ENCODE results near the gene CELF1. TPM values are rescaled to one million over a fixed set of nuclear protein-coding genes. Genes with fewer than 3 reads are reported as not detected.

Gene CELF1
- polyA plus RNA-seq, 1 of the 3 experiments (the other 2 are of a cell fraction): 47.5 TPM

GRCh38 chr11:47487421-47487820 lies 65.5 kb downstream of the CELF1 start:
- peaks cover 17% of the 10 kb centered on the region for H4K20me1 ChIP-seq (ENCODE audit: insufficient read depth)
- CTCF ChIA-PET: interaction anchor here (0.8 to 1.7 kb wide), 2 partner anchors 10 to 18 kb away, joined by 3 to 8 read pairs; no protein-coding TSS in a partner anchor
- H3K4me3 ChIP-seq (ENCODE audit: low read depth in 2 of 2, low read length in 1 of 2): no peak overlapping the region
- peaks cover 50 to 54% of the 10 kb centered on the region in 2 experiments for H3K36me3 ChIP-seq (replicated peaks in 1 of 2; ENCODE audit: control insufficient read depth in 1 of 2, insufficient read depth in 2 of 2, low read length in 1 of 2)
- peaks cover 68% of the 10 kb centered on the region for H3K79me2 ChIP-seq (ENCODE audit: insufficient read depth)
- WGBS (ENCODE audit: low lambda C conversion rate): 90% methylated on average over 2 of the region's 2 CpGs
- POLR2A ChIA-PET: interaction anchor here (0.9 kb wide), 1 partner anchor 25 kb away, joined by 3 read pairs; no protein-coding TSS in a partner anchor
- no peak overlapping the region for H3K9ac ChIP-seq
- no peaks in the 10 kb centered on the region for H3K9me2 ChIP-seq
- peaks cover 20% of the 10 kb centered on the region for H3F3A ChIP-seq (replicated peaks; ENCODE audit: insufficient read depth)
- DNase-seq: no peak
- TF ChIP-seq GABPA (IDR thresholded peaks at IDR 0.05; ENCODE audit: low read depth): no peak
- TF ChIP-seq RAD21 (IDR thresholded peaks at IDR 0.05; ENCODE audit: low read length): 0 out of 2 replicates have a peak, but pooled peaks have one; percentile 7
- TF ChIP-seq POLR2AphosphoS5 (IDR thresholded peaks at IDR 0.05; ENCODE audit: low read depth, low read length): no peak
- TF ChIP-seq RCOR1 (IDR thresholded peaks at IDR 0.05; ENCODE audit: low read length): no peak
- 0 out of 2 replicates have a peak, but pooled peaks have one; percentile 24 for TF ChIP-seq MXI1 (IDR thresholded peaks at IDR 0.05; ENCODE audit: low read depth, low read length)
- no peak for TF ChIP-seq NFIC (IDR thresholded peaks at IDR 0.05; ENCODE audit: borderline replicate concordance)
- no peak for TF ChIP-seq ZBTB33 (IDR thresholded peaks at IDR 0.05; ENCODE audit: borderline replicate concordance, low read depth)
- no peak for TF ChIP-seq FOSL2 (IDR thresholded peaks at IDR 0.05; ENCODE audit: borderline replicate concordance, low read depth)
- no peaks in the 10 kb centered on the region for H3K9me3 ChIP-seq
- peak overlapping the region in 1 of 2 experiments; percentile 7; a peak in 1 of 4 replicates for H3K27ac ChIP-seq (ENCODE audit: low read depth in 2 of 2, low read length in 1 of 2)
- peaks cover 0 to 5% of the 10 kb centered on the region in 2 experiments; a peak in 2 of 4 replicates for H3K4me1 ChIP-seq (ENCODE audit: control insufficient read depth in 1 of 2, insufficient read depth in 2 of 2, low read depth in 1 of 2, low read length in 1 of 2)
- no peak overlapping the region for H3K4me2 ChIP-seq
- no peaks in the 10 kb centered on the region for H3K27me3 ChIP-seq (ENCODE audit: insufficient read depth)
- no peak overlapping the region for H2AFZ ChIP-seq (ENCODE audit: low read depth)

GRCh38 chr11:47485107-47485506 lies 67.8 kb downstream of the CELF1 start:
- Histone ChIP-seq H4K20me1 (ENCODE audit: insufficient read depth) (peaks cover 2% of the 10 kb centered on the region; the same call in 1 of the 2 replicates), H3K4me2 (no peak overlapping the region), H3K27ac (ENCODE audit: low read depth in 2 of 2, low read length in 1 of 2) (no peak overlapping the region), H3K27me3 (ENCODE audit: insufficient read depth) (no peaks in the 10 kb centered on the region), H3K9ac (no peak overlapping the region), H3K9me3 (no peaks in the 10 kb centered on the region), H2AFZ (ENCODE audit: low read depth) (no peak overlapping the region), H3K4me1 (ENCODE audit: control insufficient read depth in 1 of 2, insufficient read depth in 2 of 2, low read depth in 1 of 2, low read length in 1 of 2) (peaks cover 0 to 5% of the 10 kb centered on the region in 2 experiments; a peak in 2 of 4 replicates), H3K4me3 (ENCODE audit: low read depth in 2 of 2, low read length in 1 of 2) (no peak overlapping the region), H3K79me2 (ENCODE audit: insufficient read depth) (peaks cover 54% of the 10 kb centered on the region), H3K9me2 (no peaks in the 10 kb centered on the region), H3F3A (replicated peaks; ENCODE audit: insufficient read depth) (peaks cover 15% of the 10 kb centered on the region), H3K36me3 (replicated peaks in 1 of 2; ENCODE audit: control insufficient read depth in 1 of 2, insufficient read depth in 2 of 2, low read length in 1 of 2) (peaks cover 65 to 75% of the 10 kb centered on the region in 2 experiments)
- ChIA-PET POLR2A (no interaction called here), CTCF (interaction anchor here (1.2 kb wide), 1 partner anchor 53 kb away, joined by 3 read pairs; no protein-coding TSS in a partner anchor)
- DNase-seq: no peak
- 92% methylated on average over 7 of the region's 7 CpGs for WGBS (ENCODE audit: low lambda C conversion rate)
- TF ChIP-seq GABPA (IDR thresholded peaks at IDR 0.05; ENCODE audit: low read depth) (no peak), POLR2AphosphoS5 (IDR thresholded peaks at IDR 0.05; ENCODE audit: low read depth, low read length) (no peak), RCOR1 (IDR thresholded peaks at IDR 0.05; ENCODE audit: low read length) (no peak), RAD21 (IDR thresholded peaks at IDR 0.05; ENCODE audit: low read length) (no peak), EZH2phosphoT487 (IDR thresholded peaks at IDR 0.05; ENCODE audit: borderline replicate concordance, low read depth) (no peak), RFX5 (IDR thresholded peaks at IDR 0.05; ENCODE audit: low read length) (no peak), CTCF (IDR thresholded peaks at IDR 0.05) (no peak), USF2 (IDR thresholded peaks at IDR 0.05; ENCODE audit: borderline replicate concordance, low read depth, low read length) (no peak), TCF12 (IDR thresholded peaks at IDR 0.05) (no peak), SMC3 (IDR thresholded peaks at IDR 0.05; ENCODE audit: low read depth, low read length) (no peak), EP300 (IDR thresholded peaks at IDR 0.05; ENCODE audit: borderline replicate concordance in 1 of 2, low read depth in 1 of 2, low read length in 1 of 2) (no peak), SIN3A (IDR thresholded peaks at IDR 0.05; ENCODE audit: borderline replicate concordance, low read depth, low read length) (no peak), RXRA (IDR thresholded peaks at IDR 0.05; ENCODE audit: borderline replicate concordance, low read depth) (no peak), TEAD4 (IDR thresholded peaks at IDR 0.05; ENCODE audit: borderline replicate concordance, insufficient read depth) (no peak)
